GM23248 (cell line): ENCODE data around the gene GAPVD1. TPM values are rescaled to one million over a fixed set of nuclear protein-coding genes. Genes with fewer than 3 reads are reported as not detected.

Source experiments
- DNase-seq: peaks from one replicate; pipeline ENCODE4 v3.0.0-alpha.2; 2015
- H2AFZ ChIP-seq: fragments of 200-600 bp; sonication (generic); 2 replicates; pipeline ENCODE4 v1.6.1; 2016; ENCODE audit warnings: antibody characterized with exemption
- H3F3A ChIP-seq: fragments of 200-600 bp; sonication (generic); 2 replicates; pipeline ENCODE4 v1.6.1; 2016; ENCODE audit warnings: mild to moderate bottlenecking, antibody characterized with exemption, mixed run types; ENCODE audit not compliant: insufficient read depth
- H3K27ac ChIP-seq: fragments of 200-600 bp; sonication (generic); 2 replicates; pipeline ENCODE4 v1.5.1; 2016; ENCODE audit warnings: mild to moderate bottlenecking
- H3K27me3 ChIP-seq: fragments of 200-600 bp; sonication (generic); replicated peaks from 2 replicates; pipeline ENCODE4 v1.6.1; 2016; ENCODE audit warnings: mild to moderate bottlenecking; ENCODE audit not compliant: insufficient read depth
- H3K36me3 ChIP-seq: fragments of 200-600 bp; sonication (generic); 2 replicates; pipeline ENCODE4 v1.6.1; 2016; ENCODE audit warnings: low read depth, mild to moderate bottlenecking
- H3K4me1 ChIP-seq: fragments of 200-600 bp; sonication (generic); 2 replicates; pipeline ENCODE4 v1.6.1; 2016; ENCODE audit warnings: mild to moderate bottlenecking; ENCODE audit not compliant: insufficient read depth
- H3K4me2 ChIP-seq: fragments of 200-600 bp; sonication (generic); one replicate; pipeline ENCODE4 v1.6.1; 2016; ENCODE audit warnings: mild to moderate bottlenecking; ENCODE audit not compliant: unreplicated experiment
- H3K4me3 ChIP-seq: fragments of 200-600 bp; sonication (generic); 2 replicates; pipeline ENCODE4 v1.5.1; 2016; ENCODE audit warnings: mild to moderate bottlenecking
- H3K79me2 ChIP-seq: fragments of 200-600 bp; sonication (generic); 2 replicates; pipeline ENCODE4 v1.6.1; 2016; ENCODE audit warnings: mild to moderate bottlenecking; ENCODE audit not compliant: insufficient read depth
- H3K9ac ChIP-seq: fragments of 200-600 bp; sonication (generic); 2 replicates; pipeline ENCODE4 v1.6.1; 2016; ENCODE audit warnings: mild to moderate bottlenecking
- H3K9me2 ChIP-seq: fragments of 200-600 bp; sonication (generic); 2 replicates; pipeline ENCODE4 v1.6.1; 2016; ENCODE audit warnings: mixed run types, mild to moderate bottlenecking, moderate library complexity; ENCODE audit not compliant: insufficient read depth
- H3K9me3 ChIP-seq: fragments of 200-600 bp; sonication (generic); one replicate; pipeline ENCODE4 v1.6.1; 2017; ENCODE audit warnings: low read depth
- H4K20me1 ChIP-seq: fragments of 200-600 bp; sonication (generic); 2 replicates; pipeline ENCODE4 v1.6.0; 2016; ENCODE audit not compliant: insufficient read depth
- EZH2 ChIP-seq: fragments of 200-600 bp; sonication (generic); IDR thresholded peaks from 2 replicates; pipeline ENCODE4 v1.6.1; 2018; ENCODE audit warnings: antibody characterized with exemption, mild to moderate bottlenecking; ENCODE audit not compliant: insufficient read depth, poor library complexity, severe bottlenecking
- EZH2phosphoT487 ChIP-seq: fragments of 200-600 bp; sonication (generic); IDR thresholded peaks from 2 replicates; pipeline ENCODE4 v1.6.1; 2018; ENCODE audit warnings: antibody characterized with exemption, moderate library complexity, mild to moderate bottlenecking, low read depth; ENCODE audit not compliant: insufficient read depth
- WGBS, 2 experiments: methylation state at CpG; one replicate each; pipeline ENCODE4 v1.1.6; 2015 to 2017; ENCODE audit warnings: low lambda C conversion rate in 2 of 2, low coverage in 1 of 2; ENCODE audit errors: missing lambda C conversion rate in 2 of 2; 5-methylcytosine and 5-hydroxymethylcytosine counted together
- in situ Hi-C: fragments of 300-500 bp; cut with MboI; formaldehyde crosslinking; loops from 2 replicates; pipeline ENCODE4 v1.15.0; 2020
- polyA plus RNA-seq: library from polyadenylated mRNA; unstranded; fragments of >200 nt; fragmentation: Nextera tagmentation; extraction: Ambion mirVana; gene quantifications from 2 replicates; pipeline ENCODE4 v1.2.1, GENCODE V29; 2016
- total RNA-seq: library from RNA; depleted of rRNA; stranded (reverse); fragments of >200 nt; shearing (Covaris generic); gene quantifications from 2 replicates; pipeline ENCODE4 v1.2.3, GENCODE V29; 2014

Gene GAPVD1
- total and polyA plus RNA-seq, 2 experiments from 2014 or later = 33.6 to 39.5 TPM

DNA sequence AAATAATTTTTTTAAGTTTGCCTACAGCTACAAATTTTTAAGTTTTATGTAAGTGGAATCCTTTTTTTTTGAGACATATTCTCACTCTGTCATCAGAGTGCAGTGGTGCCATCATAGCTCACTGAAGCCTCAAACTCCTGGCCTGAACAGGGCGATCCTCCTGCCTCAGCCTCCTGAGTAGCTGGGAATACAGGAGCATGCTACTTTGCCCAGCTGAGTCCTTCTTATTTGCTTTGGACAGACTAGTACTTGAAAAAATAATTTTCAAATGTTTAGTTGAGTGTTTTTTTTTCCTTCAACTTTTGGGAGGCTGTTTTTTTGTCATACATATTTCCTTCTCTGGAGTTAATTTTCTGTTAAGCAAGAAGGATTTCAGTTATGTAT lies 7.4 kb downstream of the GAPVD1 start:
- 77 to 83% methylated on average over 1 of the region's 1 CpG for WGBS, 2 experiments

DNA sequence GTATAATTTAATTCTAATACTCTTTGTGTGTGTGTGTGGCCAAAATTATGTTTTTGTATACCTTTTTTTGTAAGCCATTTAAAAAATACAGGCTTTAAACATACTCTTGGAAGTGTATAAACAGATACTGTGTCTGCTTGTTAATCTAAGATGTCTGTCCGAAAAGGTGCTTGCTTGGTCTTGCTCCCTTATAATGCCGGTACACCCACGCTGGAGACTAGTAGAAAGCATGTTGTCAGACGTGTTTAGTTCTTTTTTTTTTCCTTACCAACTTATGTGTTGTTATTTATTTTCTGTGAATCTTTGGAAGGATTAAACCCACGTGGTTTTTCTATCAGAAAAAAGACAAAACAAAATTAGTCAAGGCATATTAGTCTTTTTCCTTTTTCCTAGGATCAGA lies 9.5 kb downstream of the GAPVD1 start:
- no peak overlapping the region for H3K27ac ChIP-seq
- H3K4me2 ChIP-seq = no peak overlapping the region
- H3F3A ChIP-seq = 0 out of 2 replicates have a peak, but pooled peaks cover 9% of the 10 kb centered on the region
- H3K4me3 ChIP-seq = no peak overlapping the region
- H3K4me1 ChIP-seq = peaks cover 17% of the 10 kb centered on the region
- no peaks in the 10 kb centered on the region for H3K36me3 ChIP-seq
- no peak overlapping the region for H3K9ac ChIP-seq
- no peak overlapping the region for H2AFZ ChIP-seq
- 74 to 75% methylated on average over 5 of the region's 5 CpGs for WGBS, 2 experiments
- H4K20me1 ChIP-seq = peaks cover 8% of the 10 kb centered on the region; the same call in 1 of the 2 replicates
- peaks cover 100% of the 10 kb centered on the region for H3K79me2 ChIP-seq
- H3K27me3 ChIP-seq = no peaks in the 10 kb centered on the region
- H3K9me3 ChIP-seq = no peaks in the 10 kb centered on the region
- no peak for DNase-seq
- no peaks in the 10 kb centered on the region for H3K9me2 ChIP-seq
- in situ Hi-C loops = no loop called here
- TF ChIP-seq EZH2phosphoT487 (no peak), EZH2 (no peak)

More for the DNA sequence above, 7.4 kb downstream of the GAPVD1 start:
- no peak overlapping the region for H3K9ac ChIP-seq
- in situ Hi-C loops = no loop called here
- H3F3A ChIP-seq = 0 out of 2 replicates have a peak, but pooled peaks cover 9% of the 10 kb centered on the region
- no peaks in the 10 kb centered on the region for H3K36me3 ChIP-seq
- H3K27ac ChIP-seq = no peak overlapping the region
- DNase-seq = no peak
- no peaks in the 10 kb centered on the region for H3K27me3 ChIP-seq
- no peak overlapping the region for H3K4me2 ChIP-seq
- H3K4me3 ChIP-seq = no peak overlapping the region
- TF ChIP-seq EZH2 (no peak), EZH2phosphoT487 (no peak)
- H2AFZ ChIP-seq = no peak overlapping the region
- H3K4me1 ChIP-seq = peaks cover 12% of the 10 kb centered on the region
- peaks cover 100% of the 10 kb centered on the region for H3K79me2 ChIP-seq
- H4K20me1 ChIP-seq = no peaks in the 10 kb centered on the region
- no peaks in the 10 kb centered on the region for H3K9me2 ChIP-seq
- H3K9me3 ChIP-seq = no peaks in the 10 kb centered on the region

DNA sequence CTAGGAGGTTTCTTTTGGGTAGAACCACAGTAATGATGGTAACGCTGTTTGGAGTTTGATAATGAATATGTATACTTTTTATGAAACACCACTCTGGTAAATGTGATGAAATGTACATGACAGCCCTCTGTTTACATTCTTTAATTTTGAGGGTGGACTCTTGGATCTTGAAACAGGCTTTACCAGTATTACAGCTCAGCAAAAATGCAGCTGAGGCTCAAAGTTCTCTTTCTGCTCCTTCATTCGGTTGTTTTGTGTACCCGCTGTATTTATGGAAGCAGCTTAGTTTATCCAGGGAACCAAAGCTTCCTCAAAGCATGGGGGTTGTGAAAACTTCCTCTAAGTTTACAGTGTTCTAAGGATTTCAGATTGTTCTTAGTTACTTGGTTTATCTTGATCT lies 11.1 kb downstream of the GAPVD1 start:
- in situ Hi-C loops = no loop called here
- TF ChIP-seq EZH2phosphoT487 (no peak), EZH2 (no peak)
- Histone ChIP-seq H3K9me2 (no peaks in the 10 kb centered on the region), H3K27me3 (no peaks in the 10 kb centered on the region), H3K36me3 (no peaks in the 10 kb centered on the region), H3K4me2 (no peak overlapping the region), H3K4me1 (peaks cover 17% of the 10 kb centered on the region), H2AFZ (no peak overlapping the region), H3K79me2 (peaks cover 100% of the 10 kb centered on the region), H3K4me3 (no peak overlapping the region), H4K20me1 (peaks cover 8% of the 10 kb centered on the region; the same call in 1 of the 2 replicates), H3F3A (0 out of 2 replicates have a peak, but pooled peaks cover 9% of the 10 kb centered on the region), H3K27ac (peak overlapping the region; percentile 12; the same call in 1 of the 2 replicates), H3K9me3 (no peaks in the 10 kb centered on the region), H3K9ac (no peak overlapping the region)
- no peak for DNase-seq
- 87 to 91% methylated on average over 3 of the region's 3 CpGs for WGBS, 2 experiments

DNA sequence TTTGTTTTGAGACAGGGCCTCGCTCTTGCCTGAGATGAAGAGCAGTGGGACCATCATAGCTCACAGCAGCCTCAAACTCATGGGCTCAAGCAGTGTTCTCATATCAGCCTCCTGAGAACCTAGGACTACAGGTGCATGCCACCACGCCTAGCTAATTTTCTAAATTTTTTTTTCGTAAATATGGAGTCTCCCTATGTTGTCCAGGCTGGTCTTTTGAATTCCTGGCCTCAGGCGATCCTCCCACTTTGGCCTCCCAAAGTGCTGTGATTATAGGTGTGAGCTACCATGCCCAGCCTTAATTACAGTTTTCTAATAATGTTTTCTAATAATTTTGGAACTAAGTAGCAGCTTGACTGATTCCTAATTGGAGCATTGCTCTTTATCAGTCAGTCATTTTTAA lies 15.1 kb downstream of the GAPVD1 start:
- Histone ChIP-seq H3K4me3 (no peak overlapping the region), H3K9me3 (no peaks in the 10 kb centered on the region), H3K36me3 (no peaks in the 10 kb centered on the region), H4K20me1 (peaks cover 8% of the 10 kb centered on the region; the same call in 1 of the 2 replicates), H3K79me2 (peaks cover 100% of the 10 kb centered on the region), H3K4me2 (no peak overlapping the region), H2AFZ (no peak overlapping the region), H3K27ac (no peak overlapping the region), H3K9ac (no peak overlapping the region), H3F3A (peaks cover 11% of the 10 kb centered on the region; the same call in 1 of the 2 replicates), H3K27me3 (no peaks in the 10 kb centered on the region), H3K4me1 (peaks cover 17% of the 10 kb centered on the region), H3K9me2 (no peaks in the 10 kb centered on the region)
- no peak for TF ChIP-seq EZH2phosphoT487
- no peak for TF ChIP-seq EZH2
- in situ Hi-C loops = no loop called here
- DNase-seq = no peak
- WGBS, 2 experiments = 97 to 98% methylated on average over 4 of the region's 4 CpGs

DNA sequence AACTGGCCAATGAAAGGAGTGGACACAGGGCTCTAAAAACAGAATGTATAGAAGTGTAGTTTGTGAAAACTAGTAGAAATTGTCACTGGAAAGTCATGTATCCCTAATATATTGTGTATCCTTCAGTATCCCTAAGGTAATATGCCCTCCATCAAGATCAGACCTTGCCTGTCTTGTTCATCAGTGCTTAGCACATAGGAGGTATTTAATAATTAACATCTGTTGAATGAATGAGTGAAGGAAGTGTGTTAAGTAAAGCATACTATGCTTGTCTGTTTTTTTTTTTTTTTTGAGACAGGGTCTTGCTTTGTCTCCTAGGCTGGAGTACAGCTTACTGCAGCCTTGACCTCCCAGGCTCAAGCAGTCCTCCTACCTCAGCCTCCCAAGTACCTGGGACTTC lies 15.8 kb downstream of the GAPVD1 start:
- Histone ChIP-seq H3K36me3 (no peaks in the 10 kb centered on the region), H3F3A (peaks cover 5% of the 10 kb centered on the region; the same call in 1 of the 2 replicates), H4K20me1 (peaks cover 9% of the 10 kb centered on the region; the same call in 1 of the 2 replicates), H3K27ac (no peak overlapping the region), H3K9ac (no peak overlapping the region), H3K9me3 (no peaks in the 10 kb centered on the region), H3K79me2 (peaks cover 100% of the 10 kb centered on the region), H3K27me3 (no peaks in the 10 kb centered on the region), H3K4me3 (no peak overlapping the region), H3K4me2 (no peak overlapping the region), H3K4me1 (peaks cover 11% of the 10 kb centered on the region), H3K9me2 (no peaks in the 10 kb centered on the region), H2AFZ (no peak overlapping the region)
- in situ Hi-C loops = no loop called here
- no peak for DNase-seq
- TF ChIP-seq EZH2 (no peak), EZH2phosphoT487 (no peak)
